Aorta (tissue), 5 donors: Measurements from ENCODE around the gene HSF2BP. TPM values are rescaled to one million over a fixed set of nuclear protein-coding genes. Genes with fewer than 3 reads are reported as not detected.

Experiments used
- ATAC-seq: fragments of 200-7000 bp; cut with Tn5 transposase; one replicate; pipeline ENCODE4 v1.9.1; 2022; ENCODE audit warnings: moderate library complexity; ENCODE audit not compliant: low FRiP score
- DNase-seq, 2 donors: peaks; one replicate each; pipeline ENCODE4 v3.0.0-alpha.2; 2020
- H3K27ac ChIP-seq, 2 donors: one replicate each; pipeline ENCODE4 v1.5.1; 2013; ENCODE audit warnings: low read length in 2 of 2, mild to moderate bottlenecking in 2 of 2, moderate library complexity in 2 of 2, control low read depth in 1 of 2, inconsistent platforms in 1 of 2, low read depth in 1 of 2
- H3K27me3 ChIP-seq, 2 donors: one replicate each; pipeline ENCODE4 v1.6.1; 2013; ENCODE audit warnings: control low read depth in 1 of 2, low read length in 1 of 2, mild to moderate bottlenecking in 1 of 2, moderate library complexity in 1 of 2; ENCODE audit not compliant: insufficient read depth in 2 of 2, control insufficient read depth in 1 of 2
- H3K36me3 ChIP-seq, 2 donors: one replicate each; pipeline ENCODE4 v1.6.1; 2013; ENCODE audit warnings: control low read depth in 1 of 2, low read length in 1 of 2, mild to moderate bottlenecking in 1 of 2; ENCODE audit not compliant: insufficient read depth in 2 of 2, control insufficient read depth in 1 of 2
- H3K4me1 ChIP-seq, 2 donors: one replicate each; pipeline ENCODE4 v1.6.1; 2013; ENCODE audit warnings: low read length in 2 of 2, control low read depth in 1 of 2, mild to moderate bottlenecking in 1 of 2, moderate library complexity in 1 of 2; ENCODE audit not compliant: insufficient read depth in 2 of 2, control insufficient read depth in 1 of 2
- H3K4me3 ChIP-seq, 2 donors: one replicate each; pipeline ENCODE4 v1.5.1; 2013; ENCODE audit warnings: low read length in 2 of 2, control low read depth in 1 of 2, mild to moderate bottlenecking in 1 of 2
- H3K9me3 ChIP-seq: one replicate; pipeline ENCODE4 v1.6.1; 2013; ENCODE audit warnings: mild to moderate bottlenecking, low read length; ENCODE audit not compliant: control insufficient read depth
- WGBS, 2 donors: extraction: QIAGEN DNeasy Blood & Tissue Kit; methylation state at CpG; one replicate each; pipeline ENCODE4 v1.1.7; 2013; 5-methylcytosine and 5-hydroxymethylcytosine counted together
- intact Hi-C, 2 donors: fragments of 100-400 bp; cut with DNase I; formaldehyde crosslinking; loops; one replicate each; pipeline versions ENCODE4 v1.14.2 to v1.15.0; 2022
- polyA plus RNA-seq, 2 donors: library from polyadenylated mRNA; stranded (reverse); fragments of 200-250 nt; gene quantifications; one replicate each; pipeline ENCODE4 v1.2.3, GENCODE V29; 2013
- total RNA-seq, 2 donors: library from RNA; stranded (reverse); fragmentation: NEBNext Ultra II Directional; extraction: Animal tissue kit (Norgen Biotek cat#: 25700); gene quantifications; one replicate each; pipeline ENCODE4 v1.2.1, GENCODE V29; 2021
- donor health status: healthy with polysubstance abuse.
- donor health status: Bipolar disorder and iron deficiency.
- donor health status: DM: no; HTN: no; CAD: no.
- donor health status: DM: no; HTN: no; CAD: no.
- donor health status: DM: yes; HTN: yes; CAD: no.

The HSF2BP gene
- total and polyA plus RNA-seq, 4 donors: 0.51 TPM; not detected in 3

- DNase-seq (no peak), ATAC-seq (no peak)
- intact Hi-C loops: loop anchor here in 1 of 2 donors (10.0 kb wide), 1 partner anchor 95 kb away; the partner anchor contains the start of gene CSTB
- H3K27me3 ChIP-seq: no peaks in the 10 kb centered on the region
- peaks cover 4 to 6% of the 10 kb centered on the region in 2 donors for H3K36me3 ChIP-seq
- H3K27ac ChIP-seq: no peak overlapping the region
- no peaks in the 10 kb centered on the region for H3K9me3 ChIP-seq
- no peaks in the 10 kb centered on the region for H3K4me1 ChIP-seq
- WGBS, 2 donors: 95% methylated on average over 12 of the region's 12 CpGs
- no peak overlapping the region for H3K4me3 ChIP-seq
These were observed 20.7 kb upstream of the HSF2BP start for GRCh38 chr21:43679951-43680350.

- DNase-seq: no peak
- intact Hi-C loops: no loop called here
- H3K4me1 ChIP-seq: no peaks in the 10 kb centered on the region
- no peaks in the 10 kb centered on the region for H3K9me3 ChIP-seq
- WGBS, 2 donors: 92 to 94% methylated on average over 15 of the region's 15 CpGs
- H3K27ac ChIP-seq: no peak overlapping the region
- peaks cover 3 to 6% of the 10 kb centered on the region in 2 donors for H3K36me3 ChIP-seq
- no peak for ATAC-seq
- no peak overlapping the region for H3K4me3 ChIP-seq
- no peaks in the 10 kb centered on the region for H3K27me3 ChIP-seq
These were observed 17.1 kb upstream of the HSF2BP start for GRCh38 chr21:43676391-43676790.

- no peak for ATAC-seq
- Histone ChIP-seq H3K4me3 (no peak overlapping the region), H3K27ac (no peak overlapping the region), H3K27me3 (no peaks in the 10 kb centered on the region), H3K4me1 (no peaks in the 10 kb centered on the region), H3K9me3 (no peaks in the 10 kb centered on the region), H3K36me3 (peaks cover 4 to 9% of the 10 kb centered on the region in 2 donors)
- 86 to 91% methylated on average over 3 of the region's 3 CpGs for WGBS, 2 donors
- intact Hi-C loops: no loop called here
- no peak for DNase-seq
These were observed 16.6 kb upstream of the HSF2BP start for GRCh38 chr21:43675871-43676270.

GRCh38 chr21:43669828-43670605, 10.7 kb upstream of the HSF2BP start:
- WGBS, 2 donors: 87 to 88% methylated on average over 20 of the region's 20 CpGs
- H3K27me3 ChIP-seq: no peaks in the 10 kb centered on the region
- no peaks in the 10 kb centered on the region for H3K9me3 ChIP-seq
- no peaks in the 10 kb centered on the region for H3K4me1 ChIP-seq
- H3K36me3 ChIP-seq: peaks cover 4 to 6% of the 10 kb centered on the region in 2 donors
- H3K4me3 ChIP-seq: no peak overlapping the region
- H3K27ac ChIP-seq: no peak overlapping the region
- intact Hi-C loops: no loop called here
- ATAC-seq (no peak), DNase-seq (no peak)

- Histone ChIP-seq H3K27me3 (no peaks in the 10 kb centered on the region), H3K27ac (no peak overlapping the region), H3K4me3 (no peak overlapping the region), H3K4me1 (no peaks in the 10 kb centered on the region), H3K9me3 (no peaks in the 10 kb centered on the region), H3K36me3 (peaks cover 2 to 6% of the 10 kb centered on the region in 2 donors)
- intact Hi-C loops: no loop called here
- ATAC-seq (no peak), DNase-seq (no peak)
- 87 to 90% methylated on average over 7 of the region's 7 CpGs for WGBS, 2 donors
These were observed 8.1 kb upstream of the HSF2BP start for GRCh38 chr21:43667191-43667904.

- WGBS, 2 donors: 95 to 96% methylated on average over 4 of the region's 4 CpGs
- no peak overlapping the region for H3K4me3 ChIP-seq
- no peaks in the 10 kb centered on the region for H3K9me3 ChIP-seq
- H3K36me3 ChIP-seq: peaks cover 0 to 1% of the 10 kb centered on the region in 2 donors
- ATAC-seq (no peak), DNase-seq (no peak)
- H3K27me3 ChIP-seq: no peaks in the 10 kb centered on the region
- H3K27ac ChIP-seq: no peak overlapping the region
- no peaks in the 10 kb centered on the region for H3K4me1 ChIP-seq
- intact Hi-C loops: no loop called here
These were observed 6.6 kb upstream of the HSF2BP start for GRCh38 chr21:43665879-43666278.

GRCh38 chr21:43664358-43664757, 5.1 kb upstream of the HSF2BP start:
- Histone ChIP-seq H3K4me1 (no peaks in the 10 kb centered on the region), H3K9me3 (no peaks in the 10 kb centered on the region), H3K27ac (no peak overlapping the region), H3K4me3 (no peak overlapping the region), H3K36me3 (no peaks in the 10 kb centered on the region), H3K27me3 (no peaks in the 10 kb centered on the region)
- no peak for DNase-seq
- 44 to 53% methylated on average over 4 of the region's 4 CpGs for WGBS, 2 donors
- intact Hi-C loops: no loop called here
- ATAC-seq: no peak

GRCh38 chr21:43663033-43663432, 3.7 kb upstream of the HSF2BP start:
- no peaks in the 10 kb centered on the region for H3K27me3 ChIP-seq
- no peak overlapping the region for H3K4me3 ChIP-seq
- intact Hi-C loops: no loop called here
- DNase-seq (no peak), ATAC-seq (no peak)
- H3K4me1 ChIP-seq: no peaks in the 10 kb centered on the region
- no peaks in the 10 kb centered on the region for H3K9me3 ChIP-seq
- 90 to 91% methylated on average over 9 of the region's 9 CpGs for WGBS, 2 donors
- H3K36me3 ChIP-seq: no peaks in the 10 kb centered on the region
- no peak overlapping the region for H3K27ac ChIP-seq

- Histone ChIP-seq H3K36me3 (no peaks in the 10 kb centered on the region), H3K4me1 (no peaks in the 10 kb centered on the region), H3K27ac (no peak overlapping the region), H3K4me3 (no peak overlapping the region), H3K9me3 (no peaks in the 10 kb centered on the region), H3K27me3 (no peaks in the 10 kb centered on the region)
- no peak for ATAC-seq
- intact Hi-C loops: no loop called here
- 70 to 71% methylated on average over 6 of the region's 6 CpGs for WGBS, 2 donors
- no peak for DNase-seq
These were observed 3.0 kb upstream of the HSF2BP start for GRCh38 chr21:43662286-43662685.
